ENCODE measurements around the gene SH2D3C.
A peak's percentile ranks its signal among the peaks of the same experiment; 100 is the strongest.
"Not testable (repeated sequence)": the region's sequence is repeated elsewhere in the genome, so short reads cannot be mapped to it uniquely, and the experiment has no call there.

Gene SH2D3C

DNA sequence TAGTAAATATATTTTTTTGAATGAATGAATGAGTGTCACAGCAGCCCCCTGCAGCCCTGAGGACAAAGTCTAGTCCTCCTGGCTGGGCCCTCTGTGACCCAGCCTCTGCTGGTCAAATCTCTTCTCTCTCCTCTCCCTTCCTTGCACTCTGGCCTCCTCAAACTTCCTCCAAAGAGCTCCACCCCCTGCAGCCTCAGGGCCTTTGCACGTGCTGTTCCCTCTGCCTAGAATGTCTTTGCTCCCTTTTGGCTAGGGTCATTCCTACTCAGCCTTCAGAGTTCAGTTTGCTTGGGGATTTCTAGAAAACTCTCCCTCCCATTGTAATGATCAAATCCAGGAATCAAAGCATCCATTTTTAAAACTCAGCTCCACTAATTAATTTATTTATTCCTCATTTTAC lies 13.0 kb downstream of the SH2D3C start:
- DNase-seq, result no peak

DNA sequence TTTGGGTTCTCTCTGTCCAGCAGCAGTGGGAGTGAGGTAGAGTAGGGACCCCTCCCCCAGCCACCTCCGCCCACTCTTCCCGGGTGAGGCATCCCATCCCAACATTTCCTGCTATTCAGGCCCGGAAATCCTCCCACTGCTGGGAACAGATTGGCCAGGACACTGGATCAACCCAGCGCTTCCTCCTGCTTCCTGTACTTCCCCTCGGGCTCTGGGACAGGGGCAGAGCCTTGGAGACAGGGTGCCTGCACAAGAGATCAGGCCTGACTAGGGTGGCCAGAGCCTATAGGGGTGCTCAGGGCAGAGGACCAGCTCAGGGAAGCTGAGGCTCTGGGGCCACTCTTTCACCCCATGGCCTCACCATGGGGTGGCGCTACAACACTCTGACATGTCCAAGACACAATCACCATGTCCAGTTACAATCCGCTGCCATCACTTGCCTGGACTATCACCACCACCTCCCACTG lies 14.5 kb downstream of the SH2D3C start:
- DNase-seq, result peak; percentile 72

DNA sequence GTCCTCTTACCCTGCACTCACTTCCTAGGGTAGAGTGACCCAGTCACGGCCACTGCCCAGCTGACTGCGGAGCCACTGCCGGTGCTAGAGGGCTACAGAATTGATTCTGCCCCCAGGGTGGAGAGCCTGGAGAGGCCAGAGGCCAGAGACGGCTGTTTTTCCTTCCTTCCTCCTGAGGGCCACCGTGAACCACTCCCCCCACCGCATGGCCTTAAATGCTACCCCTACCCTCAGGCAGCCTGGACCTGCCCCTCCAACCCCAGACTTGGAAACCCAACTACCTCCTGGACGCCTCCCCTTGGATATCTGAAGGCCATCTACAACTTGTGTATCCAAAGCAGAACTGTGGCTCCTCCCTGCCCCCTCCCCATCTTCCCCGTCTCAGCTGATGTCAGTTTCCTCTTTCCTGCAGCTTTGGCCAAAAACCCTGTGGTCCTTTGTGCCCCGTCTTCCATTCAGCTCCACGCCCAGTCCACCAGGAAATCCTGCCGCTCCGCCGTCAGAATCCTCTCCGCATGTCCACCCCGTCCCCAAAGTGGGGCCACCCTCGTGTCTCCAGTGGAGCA lies 16.3 kb downstream of the SH2D3C start:
- DNase-seq, result peak; percentile 50

DNA sequence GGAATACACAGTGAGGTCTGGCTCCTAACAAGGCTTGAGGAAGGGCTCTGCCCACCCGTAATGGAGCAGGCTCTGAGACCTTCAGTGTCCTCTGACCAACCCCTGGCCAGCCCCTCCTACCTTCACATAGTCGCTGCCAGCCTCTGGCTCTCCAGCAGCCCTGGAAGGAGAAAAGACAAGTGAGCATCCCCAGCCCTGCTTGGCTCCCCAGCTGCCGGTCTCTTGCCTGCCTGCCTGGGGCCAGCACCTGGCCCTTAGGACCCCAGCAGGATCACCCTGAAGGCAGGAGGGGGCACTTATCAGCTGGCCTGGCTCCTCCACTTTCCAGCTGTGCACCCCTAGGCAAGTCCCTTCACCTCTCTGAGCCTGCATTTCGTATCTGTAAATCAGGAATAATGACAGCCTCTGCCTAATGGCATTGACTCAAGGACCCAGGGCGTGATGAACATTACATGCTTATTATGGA lies 16.9 kb downstream of the SH2D3C start:
- DNase-seq, result no peak

DNA sequence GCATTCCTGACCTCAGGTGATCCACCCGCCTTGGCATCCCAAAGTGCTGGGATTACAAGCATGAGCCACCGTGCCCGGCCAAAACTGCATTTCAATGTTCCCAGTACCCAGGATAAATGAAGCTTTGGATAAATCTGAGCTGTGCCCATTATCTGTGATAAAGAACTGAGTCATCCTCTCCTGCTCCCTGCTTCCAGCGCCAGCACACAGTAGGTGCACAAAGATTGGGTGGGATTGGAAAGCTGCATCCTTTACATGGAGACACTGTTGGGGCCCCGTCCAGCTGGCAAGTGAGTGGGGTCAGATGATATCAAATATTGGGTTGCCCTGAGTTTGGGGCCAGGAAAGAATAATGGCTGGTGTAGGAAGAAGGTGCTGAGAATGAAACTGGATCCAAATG lies 17.4 kb downstream of the SH2D3C start:
- no peak for DNase-seq

DNA sequence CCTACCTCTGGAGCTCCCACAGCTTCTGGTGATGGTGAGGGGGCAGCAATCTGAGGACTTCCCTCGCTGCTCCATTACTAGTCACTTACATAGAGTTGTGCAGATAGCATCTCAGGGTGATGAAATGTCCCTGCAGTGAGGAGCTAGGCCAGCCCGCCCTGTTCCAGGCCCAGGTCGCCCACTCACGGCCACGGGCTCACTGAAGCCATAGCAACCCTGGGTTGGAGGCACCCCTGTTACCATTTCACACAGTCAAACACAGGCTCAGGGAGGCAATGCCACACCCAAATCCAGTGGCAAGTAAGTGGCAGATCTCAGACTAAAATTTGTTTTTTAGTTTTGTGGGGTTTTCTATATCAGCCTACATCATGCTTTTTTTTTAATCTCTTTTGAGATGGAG lies 19.6 kb downstream of the SH2D3C start:
- no peak for DNase-seq

DNA sequence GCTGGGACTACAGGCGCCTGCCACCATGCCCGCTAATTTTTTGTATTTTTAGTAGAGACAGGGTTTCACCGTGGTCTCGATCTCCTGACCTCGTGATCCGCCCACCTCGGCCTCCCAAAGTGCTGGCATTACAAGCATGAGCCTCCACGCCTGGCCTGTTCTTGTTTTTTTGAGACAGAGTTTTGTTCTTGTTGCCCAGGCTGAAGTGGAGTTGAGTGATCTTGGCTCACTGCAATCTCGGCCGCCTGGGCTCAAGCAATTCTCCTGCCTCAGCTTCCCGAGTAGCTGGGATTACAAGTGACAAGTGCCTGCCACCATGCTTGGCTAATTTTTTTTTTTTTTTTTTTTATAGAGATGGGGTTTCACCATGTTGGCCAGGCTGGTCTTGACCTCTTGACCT lies 21.7 kb downstream of the SH2D3C start:
- not testable (repeated sequence) for DNase-seq

DNA sequence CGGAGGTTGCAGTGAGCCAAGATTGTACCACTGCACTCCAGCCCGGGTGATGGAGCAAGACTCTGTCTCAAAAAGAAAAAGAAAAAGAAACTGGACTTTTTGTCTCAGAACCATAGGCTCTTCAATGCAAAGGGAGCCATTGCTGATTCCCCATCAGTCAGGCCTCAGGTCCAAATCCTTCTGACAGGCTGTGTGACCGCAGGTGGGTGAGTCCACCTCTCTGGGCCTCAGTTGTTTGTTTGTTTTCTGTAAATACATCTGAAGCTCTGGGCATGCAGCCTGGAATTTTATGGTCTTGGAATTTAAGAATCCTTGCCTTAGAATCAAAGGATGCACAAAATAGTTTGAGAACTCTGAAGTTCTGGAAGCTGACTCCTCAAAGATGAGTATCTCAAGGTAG lies 22.2 kb downstream of the SH2D3C start:
- DNase-seq, result no peak

DNA sequence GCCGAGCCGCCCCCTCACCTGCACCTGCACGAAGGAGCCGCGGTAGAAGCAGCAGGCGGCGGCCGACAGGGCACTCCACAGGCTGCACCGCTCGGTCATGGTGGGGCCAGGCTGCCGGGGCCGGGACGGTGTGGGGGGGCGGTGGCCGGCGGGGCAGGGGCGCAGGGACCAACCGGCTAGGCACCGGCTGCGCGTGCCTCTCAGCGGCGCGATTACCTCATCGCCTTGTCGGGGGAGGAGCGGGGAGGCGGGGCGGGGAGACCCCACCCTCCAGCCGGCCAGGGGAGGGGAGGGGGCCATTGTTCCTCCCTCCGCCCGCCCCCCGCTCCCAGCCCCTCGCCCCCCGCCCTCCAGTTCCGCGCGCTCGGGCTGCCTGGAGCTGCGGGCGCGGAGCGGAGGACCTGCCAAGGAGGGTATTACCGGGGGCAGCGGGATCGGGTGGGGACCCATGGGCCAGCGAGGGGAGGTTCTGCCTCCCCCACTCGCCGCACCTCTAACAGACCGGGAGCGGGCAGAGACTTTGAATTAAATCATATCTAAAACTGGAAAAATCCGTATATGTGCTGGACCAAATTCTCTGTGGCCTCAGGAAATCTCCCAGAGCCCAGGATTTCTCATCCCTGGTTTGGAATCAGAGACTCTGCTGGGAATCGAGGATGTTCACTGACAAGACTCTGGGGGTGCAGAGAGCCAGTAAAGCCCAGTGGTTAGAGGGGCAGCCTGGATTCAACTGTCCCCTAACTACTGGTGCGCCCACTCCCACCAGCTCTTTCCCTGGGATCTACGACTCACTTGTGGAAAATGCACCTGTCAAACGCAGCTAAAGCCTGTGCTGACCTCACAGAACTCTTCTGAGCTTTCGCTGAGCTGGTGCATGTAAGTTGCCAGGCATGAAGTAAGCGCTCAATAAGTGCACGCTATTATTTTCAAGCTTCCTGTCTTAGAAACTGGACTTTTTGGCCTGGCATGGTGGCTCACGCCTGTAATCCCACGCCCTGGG lies 23.1 kb downstream of the SH2D3C start:
- no peak for DNase-seq

DNA sequence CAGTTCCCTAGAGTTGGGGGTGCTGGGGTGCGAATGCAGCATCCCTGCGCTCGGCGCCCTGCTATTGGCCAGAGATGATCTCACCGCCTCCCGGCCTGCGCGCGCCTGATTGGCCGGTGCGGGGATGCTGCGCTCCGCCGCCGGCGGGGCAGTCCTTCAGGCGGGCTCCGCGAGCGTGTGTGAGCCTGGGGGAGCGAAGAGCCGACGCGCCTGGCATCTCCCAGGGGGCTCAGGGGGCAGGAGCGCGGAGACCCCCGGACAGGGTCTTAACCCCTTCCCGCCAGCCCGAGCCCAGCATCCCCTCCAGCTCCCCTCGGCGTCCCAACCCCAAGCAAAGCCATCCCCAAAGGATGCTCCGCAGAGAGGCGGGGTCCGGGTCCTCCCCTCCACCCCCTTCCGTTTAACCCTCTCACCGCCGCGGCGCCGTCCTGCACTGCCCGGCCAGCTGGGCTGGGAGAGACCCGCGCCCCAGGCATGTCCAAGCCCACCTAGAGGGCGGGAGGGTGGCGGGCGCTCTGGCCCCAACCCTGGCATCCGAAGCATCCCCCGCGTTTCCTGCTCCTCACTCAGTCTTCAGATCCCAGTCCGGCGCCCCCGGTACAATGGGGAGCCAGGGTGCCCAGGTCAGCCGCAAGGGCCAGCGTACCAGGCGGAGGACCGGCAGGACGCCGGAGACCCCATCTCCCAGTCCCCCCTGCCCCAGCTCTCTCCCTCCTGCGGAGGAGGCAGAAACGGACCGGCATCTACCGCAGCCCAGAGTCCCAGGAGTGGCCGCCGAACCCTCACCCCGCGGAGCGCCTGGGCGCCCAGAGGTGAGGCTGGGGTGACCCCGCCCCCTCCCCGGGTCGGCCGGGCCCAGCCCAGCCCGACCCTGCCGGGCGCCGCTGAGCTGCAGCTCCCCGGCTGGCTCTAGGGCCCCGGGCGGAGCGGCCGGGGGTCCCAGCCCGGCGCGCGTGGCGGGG lies 24.1 kb downstream of the SH2D3C start:
- no peak for DNase-seq

DNA sequence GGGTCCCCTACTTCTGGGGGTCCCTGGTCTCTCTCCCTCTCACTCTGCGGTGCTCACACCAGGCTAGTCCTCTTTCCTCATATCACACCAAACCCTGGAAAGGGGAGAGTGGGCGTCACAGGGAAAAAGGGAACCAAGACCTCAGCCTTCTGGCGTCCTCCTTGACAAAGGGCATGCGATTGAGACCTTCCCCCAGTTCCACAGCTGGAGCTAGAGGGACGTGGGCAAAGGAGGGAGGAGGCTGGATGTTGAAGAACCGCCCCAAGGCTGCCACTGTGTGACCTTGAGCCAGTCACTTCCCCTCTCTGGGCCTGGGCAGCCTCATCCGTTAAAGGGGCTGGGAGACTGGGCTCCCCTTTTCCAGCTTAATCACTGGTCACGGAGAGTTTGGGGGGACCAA lies 24.8 kb downstream of the SH2D3C start:
- DNase-seq, result peak; percentile 41

DNA sequence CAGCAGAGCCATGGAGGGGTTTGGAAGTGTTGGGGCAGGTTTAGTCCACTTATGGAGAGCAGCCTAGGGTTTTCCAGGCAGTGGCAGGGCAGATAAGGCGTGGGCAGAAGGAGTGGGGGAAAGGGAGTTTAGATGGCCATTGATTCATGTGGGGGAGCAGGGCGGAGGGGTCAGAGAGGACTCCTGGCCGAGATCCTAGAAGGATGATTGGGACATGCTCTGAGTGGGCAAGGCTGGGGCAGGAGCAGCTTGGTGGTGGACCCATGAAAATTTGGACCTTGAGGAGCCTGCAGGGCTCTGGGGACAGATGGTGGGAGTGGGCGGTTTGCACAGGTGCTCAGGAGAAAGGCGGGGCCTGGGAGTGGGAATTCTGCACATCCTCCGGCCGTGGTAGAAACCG lies 25.3 kb downstream of the SH2D3C start:
- DNase-seq, result no peak

DNA sequence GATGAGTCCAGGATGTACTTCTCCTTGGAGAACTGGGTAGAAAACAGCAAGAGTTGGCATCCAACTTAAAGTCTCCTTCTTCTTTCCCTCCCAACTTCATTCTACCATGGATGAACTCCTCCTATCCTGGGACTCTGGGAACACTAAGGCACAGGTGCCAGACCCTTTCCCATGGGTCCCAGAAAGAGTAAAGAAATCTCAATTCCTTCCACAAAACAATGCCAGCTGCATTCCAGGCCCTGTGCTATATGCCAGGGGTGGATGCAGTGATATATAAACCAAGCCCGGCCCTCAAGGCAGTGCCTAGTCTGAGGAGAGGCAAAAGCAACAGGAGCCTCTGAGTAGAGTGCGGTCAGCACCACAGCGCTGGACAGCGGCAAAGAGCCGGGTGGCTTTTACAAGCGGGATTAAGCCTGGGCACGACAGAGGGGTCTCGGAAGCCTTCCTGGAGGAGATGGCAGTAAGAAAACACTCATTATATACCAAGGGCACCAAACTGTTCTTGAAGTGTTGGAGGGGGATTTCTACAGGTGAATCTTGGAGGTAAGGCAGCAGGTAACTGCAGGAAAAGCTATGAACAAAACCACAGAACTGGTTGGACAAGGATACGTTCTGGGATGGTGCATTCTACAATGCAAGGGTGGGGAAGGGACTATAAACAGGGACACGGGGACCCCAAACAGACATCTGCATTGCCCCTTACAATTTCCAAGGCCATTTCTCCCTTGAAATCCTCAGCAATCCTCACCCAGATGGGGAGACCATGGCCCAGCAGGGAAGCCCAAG lies 27.0 kb downstream of the SH2D3C start:
- DNase-seq, result no peak

DNA sequence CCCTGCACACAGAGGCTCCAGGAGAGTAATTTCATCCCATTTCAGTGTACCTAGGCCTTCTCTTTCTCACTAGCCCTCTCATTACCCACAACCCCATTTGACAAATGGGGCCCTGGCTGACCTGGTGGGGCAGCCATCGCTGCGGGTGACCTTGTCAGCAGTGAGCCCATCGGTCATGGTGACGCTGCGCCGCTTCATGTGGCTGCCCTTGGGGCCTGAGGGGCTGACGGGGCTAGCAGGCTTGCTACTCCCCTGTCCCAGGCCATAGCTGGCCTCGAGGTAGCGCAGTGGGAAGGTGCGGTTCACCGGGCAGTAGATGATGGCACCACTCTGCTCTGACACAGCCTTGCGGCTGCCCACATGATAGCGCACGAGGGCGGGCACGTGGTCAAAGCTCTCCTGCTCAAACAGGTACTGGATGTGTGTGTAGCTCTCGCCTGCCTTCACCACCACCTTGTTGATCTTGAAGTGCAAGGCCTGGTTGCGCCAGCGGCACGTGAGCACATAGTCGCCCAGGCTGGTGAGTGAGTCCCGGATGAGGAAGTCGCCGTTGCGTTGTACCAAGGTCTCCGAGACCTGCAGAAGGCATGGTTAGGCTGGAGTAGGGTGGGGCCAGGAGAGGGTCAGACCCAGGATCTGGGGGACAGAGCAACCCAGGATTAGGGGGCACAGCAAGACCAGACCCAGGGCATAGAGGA lies 29.2 kb downstream of the SH2D3C start:
- no peak for DNase-seq

DNA sequence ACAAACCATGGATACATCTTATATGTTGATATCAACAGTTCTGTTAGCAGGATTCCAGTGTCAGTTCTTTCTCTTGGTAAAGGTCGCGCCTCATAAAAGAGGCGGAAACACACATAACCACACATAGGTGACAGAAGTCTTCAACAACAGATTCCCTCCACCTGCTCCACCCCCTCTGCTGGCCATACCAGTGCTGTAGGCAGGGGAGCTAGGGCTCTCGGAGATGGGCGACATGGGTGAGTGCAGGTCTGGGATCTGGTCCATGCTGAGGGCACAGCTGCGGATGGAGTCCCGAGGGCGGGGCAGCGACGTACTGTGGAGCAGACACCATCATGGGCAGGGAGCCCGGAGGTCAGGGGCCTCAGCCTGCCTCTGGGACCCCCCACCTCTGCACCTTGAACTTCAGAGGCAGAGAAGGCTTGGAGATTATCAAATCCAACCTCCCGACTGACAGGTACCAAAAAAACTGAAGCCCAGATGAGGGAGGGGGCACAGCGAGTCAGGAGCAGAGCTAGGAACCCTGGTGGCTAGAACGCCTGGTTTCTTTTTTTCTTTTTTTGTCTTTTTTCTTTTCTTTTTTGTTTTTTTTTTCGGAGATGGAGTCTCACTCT lies 31.4 kb downstream of the SH2D3C start:
- DNase-seq, result no peak

DNA sequence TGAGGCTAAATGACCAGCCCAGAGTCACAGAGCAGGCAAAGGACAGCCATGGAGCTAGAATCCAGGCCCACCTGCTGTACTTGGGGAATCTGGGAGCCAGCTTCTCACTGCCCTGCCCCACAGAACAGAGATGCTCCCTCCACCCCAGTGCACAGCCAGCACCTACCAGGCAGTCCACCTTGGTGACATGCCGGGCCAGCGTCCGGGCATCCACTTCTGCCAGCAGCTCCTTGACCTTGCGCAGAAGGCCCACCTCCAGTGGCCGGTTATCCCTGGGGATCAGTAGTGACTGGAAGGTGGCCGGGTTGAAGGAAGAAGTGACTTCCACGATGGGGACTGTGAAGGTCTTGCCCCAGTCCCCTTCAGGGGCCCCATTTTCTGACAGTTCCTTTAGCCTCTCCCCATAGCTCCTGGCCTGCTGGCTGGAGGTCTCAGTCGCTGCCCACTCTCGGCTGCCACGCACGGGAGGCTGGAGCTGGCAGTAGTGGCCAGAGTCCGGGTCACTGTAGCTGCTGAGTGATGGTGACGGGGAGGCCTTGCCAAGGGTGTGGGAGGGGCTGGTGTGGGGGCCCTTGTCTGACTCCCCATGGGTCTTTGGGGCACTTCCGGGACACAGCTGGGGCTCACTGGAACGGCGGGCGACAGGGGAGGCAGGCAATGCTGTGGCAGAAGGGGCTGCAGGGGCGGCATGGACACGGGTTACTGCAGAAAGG lies 33.9 kb downstream of the SH2D3C start:
- no peak for DNase-seq

DNA sequence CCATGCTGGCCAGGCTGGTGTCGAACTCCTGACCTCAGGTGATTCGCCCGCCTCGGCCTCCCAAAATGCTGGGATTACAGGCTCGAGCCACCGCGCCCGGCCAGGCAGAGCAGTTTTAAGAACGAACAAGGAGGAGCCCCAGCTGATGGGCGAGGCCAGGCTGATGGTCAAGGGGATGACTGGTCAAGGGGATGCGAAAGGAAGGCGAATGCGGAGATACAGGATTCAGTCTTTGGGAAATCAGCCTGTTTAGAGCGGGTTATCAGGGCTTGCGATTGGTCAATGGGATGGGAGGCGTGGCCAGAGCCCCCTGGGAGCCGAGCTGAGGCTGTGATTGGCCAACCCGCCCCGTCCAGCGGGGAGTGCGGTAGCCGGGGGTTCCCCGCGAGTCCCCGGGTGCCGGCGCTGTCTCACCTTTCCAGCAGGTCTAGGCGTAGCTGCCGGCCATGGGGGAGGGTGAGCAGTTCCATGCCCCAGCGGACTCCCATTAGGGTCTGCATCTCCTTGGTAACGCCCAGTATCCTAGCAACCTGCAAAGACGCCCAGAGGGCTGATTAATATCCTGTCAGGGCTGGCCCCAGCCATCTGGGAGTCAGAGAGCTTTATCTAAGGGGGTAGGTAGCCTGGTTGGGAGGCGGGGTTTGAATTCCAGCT lies 35.9 kb downstream of the SH2D3C start:
- no peak for DNase-seq

DNA sequence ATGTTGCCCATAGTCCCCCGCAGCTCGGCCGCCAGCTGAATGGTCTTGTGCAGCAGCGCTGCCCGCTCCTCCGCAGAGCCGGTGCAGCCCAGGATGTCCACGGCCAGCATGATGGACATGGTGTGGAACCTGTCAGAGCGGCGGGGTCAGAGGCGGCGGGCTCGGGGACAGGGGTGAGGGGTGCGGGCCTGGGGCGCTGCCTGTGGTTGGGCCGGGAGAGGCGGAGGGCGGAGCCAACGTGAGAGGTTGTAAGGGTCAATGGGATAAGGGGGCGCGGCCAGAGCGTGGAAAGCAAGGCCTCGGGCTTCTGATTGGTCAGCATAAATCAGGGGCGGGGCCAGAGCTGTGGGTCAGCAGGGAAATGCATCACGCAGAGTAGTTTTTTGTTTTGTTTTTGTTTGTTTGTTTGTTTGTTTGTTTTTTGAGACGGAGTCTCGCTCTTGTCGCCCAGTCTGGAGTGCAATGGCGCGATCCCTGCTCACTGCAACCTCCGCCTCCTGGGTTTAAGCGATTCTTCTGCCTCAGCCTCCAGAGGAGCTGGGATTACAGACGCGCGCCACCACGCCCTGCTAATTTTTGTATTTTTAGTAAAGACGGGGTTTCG lies 36.5 kb downstream of the SH2D3C start:
- no peak for DNase-seq

DNA sequence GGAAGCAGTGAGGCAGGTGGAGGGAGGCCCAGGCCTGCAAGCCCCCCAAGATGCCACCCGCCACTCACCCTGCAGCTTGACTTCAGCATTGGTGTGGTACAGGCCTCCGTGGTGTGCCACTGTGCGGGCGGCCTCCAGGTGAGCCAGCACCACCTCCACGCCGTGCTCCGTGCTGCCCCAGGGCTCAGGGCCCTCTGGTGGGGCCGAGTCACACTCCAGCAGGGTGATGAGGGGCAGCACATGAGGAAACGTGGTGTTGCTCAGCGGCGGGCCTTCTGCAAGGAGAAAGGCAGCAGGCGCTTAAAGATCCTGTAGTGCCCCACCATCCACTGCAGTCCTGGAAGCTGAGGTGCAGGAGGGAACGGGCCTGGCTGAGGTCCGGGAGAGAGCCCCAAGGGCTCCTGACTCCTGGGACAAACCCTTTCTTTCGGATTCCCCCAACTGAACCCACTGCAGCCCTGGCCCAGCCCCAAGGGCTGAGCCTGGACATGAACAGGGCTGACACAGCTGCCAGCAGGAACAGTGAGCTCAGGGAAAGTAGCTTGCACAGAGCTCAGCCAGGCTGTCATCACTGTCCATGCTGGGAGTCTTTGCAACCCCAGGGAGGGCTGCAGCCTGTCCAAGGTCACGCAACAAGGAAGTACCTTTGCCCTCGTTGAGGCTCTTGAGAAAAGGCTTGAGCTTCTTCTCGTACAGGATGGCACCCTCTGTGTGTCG lies 38.7 kb downstream of the SH2D3C start:
- DNase-seq, result peak; percentile 38

All from inflammatory macrophage treated with lipopolysaccharide for 4 hours (primary cell).